ENCODE results near the gene CYTH1. TPM values are rescaled to one million over a fixed set of nuclear protein-coding genes. Genes with fewer than 3 reads are reported as not detected.

CYTH1 gene
- total and polyA plus RNA-seq, 8 donors: 18.3 to 34.4 (median 23.5) TPM

DNA sequence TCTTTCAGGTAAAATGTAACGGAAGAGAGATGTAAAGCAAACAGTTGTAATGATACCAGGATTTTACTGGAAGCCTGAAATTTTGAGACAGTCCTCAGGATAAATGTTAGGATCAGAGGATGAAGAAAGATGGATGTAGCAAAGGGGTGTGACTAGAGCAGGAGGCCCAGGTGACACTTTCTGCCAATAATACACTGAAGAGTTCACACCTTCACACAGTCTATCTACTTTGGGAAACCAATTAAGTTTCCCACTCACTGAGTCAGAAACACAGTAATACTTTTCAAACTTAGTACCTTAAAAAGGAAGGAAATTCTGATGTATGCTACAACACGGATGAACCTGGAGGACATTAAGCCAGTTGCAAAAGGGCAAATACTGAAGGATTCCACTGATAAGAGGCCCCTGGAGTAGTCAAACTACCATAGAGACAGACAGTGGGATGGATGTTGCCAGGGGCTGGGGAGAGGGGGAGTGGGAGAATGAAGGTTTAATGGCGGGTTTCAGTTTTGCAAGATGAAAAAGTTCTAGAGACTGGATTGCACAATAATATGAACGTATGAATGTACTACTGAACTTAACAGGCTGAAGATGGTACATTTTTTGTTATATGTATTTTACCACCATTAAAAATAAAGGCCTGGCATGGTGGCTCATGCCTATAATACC is 62.3 kb downstream of the CYTH1 start:
- TF ChIP-seq, protein P1, sequence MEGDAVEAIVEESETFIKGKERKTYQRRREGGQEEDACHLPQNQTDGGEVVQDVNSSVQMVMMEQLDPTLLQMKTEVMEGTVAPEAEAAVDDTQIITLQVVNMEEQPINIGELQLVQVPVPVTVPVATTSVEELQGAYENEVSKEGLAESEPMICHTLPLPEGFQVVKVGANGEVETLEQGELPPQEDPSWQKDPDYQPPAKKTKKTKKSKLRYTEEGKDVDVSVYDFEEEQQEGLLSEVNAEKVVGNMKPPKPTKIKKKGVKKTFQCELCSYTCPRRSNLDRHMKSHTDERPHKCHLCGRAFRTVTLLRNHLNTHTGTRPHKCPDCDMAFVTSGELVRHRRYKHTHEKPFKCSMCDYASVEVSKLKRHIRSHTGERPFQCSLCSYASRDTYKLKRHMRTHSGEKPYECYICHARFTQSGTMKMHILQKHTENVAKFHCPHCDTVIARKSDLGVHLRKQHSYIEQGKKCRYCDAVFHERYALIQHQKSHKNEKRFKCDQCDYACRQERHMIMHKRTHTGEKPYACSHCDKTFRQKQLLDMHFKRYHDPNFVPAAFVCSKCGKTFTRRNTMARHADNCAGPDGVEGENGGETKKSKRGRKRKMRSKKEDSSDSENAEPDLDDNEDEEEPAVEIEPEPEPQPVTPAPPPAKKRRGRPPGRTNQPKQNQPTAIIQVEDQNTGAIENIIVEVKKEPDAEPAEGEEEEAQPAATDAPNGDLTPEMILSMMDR (IDR thresholded peaks at IDR 0.05): no peak
- no peaks in the 10 kb centered on the region for H3K27me3 ChIP-seq
- ATAC-seq (no peak), DNase-seq (no peak), FAIRE-seq (no peak)
- no peaks in the 10 kb centered on the region for H3K9me3 ChIP-seq
- no peaks in the 10 kb centered on the region for H3K36me3 ChIP-seq
- H3K4me1 ChIP-seq: peaks cover 5 to 40% (median 18%) of the 10 kb centered on the region in 3 donors
- no peak overlapping the region for H3K4me3 ChIP-seq
- 68 to 73% methylated on average over 4 of the region's 4 CpGs for WGBS, 2 donors
- intact Hi-C loops (cut with DNase I): no loop called here
- H3K27ac ChIP-seq: no peak overlapping the region

DNA sequence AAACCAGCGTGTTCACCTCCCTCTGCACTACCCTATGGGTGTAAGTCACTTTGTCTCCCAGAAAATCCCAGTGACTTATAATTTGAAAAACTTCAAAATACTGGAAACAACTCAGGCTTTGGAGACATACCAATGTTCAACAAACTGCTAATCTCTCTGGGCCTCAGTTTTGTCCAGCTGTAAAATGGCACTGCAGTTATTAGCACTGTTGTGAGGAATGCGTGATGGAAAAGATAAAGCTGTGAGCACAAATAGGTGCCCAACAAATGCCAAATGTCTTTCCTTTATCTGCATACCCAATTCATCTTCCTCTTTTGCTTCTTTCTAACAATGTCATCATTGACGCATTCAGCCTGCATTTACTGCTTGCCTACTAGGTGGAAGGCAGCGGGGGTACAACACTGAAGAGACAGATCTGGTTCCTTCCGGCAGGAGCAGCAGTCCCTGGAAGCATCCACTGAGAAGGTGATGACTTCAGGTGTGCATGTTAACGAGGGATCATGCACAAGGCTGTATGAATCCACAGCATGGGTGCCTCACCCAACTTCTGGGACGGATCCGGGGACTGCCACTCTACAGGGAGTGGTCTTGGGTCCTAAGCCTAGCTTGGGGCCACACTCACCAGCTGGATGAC is 63.4 kb downstream of the CYTH1 start:
- WGBS, 2 donors: 76 to 79% methylated on average over 8 of the region's 8 CpGs
- Histone ChIP-seq H3K9me3 (no peaks in the 10 kb centered on the region), H3K4me1 (peaks cover 5 to 35% (median 17%) of the 10 kb centered on the region in 3 donors), H3K4me3 (no peak overlapping the region), H3K36me3 (no peaks in the 10 kb centered on the region), H3K27ac (peak overlapping the region in 1 of 4 donors; percentile 21), H3K27me3 (no peaks in the 10 kb centered on the region)
- intact Hi-C loops (cut with DNase I): no loop called here
- DNase-seq: no peak
- FAIRE-seq: no peak
- ATAC-seq: no peak
- TF ChIP-seq, protein P1 (IDR thresholded peaks at IDR 0.05): no peak

DNA sequence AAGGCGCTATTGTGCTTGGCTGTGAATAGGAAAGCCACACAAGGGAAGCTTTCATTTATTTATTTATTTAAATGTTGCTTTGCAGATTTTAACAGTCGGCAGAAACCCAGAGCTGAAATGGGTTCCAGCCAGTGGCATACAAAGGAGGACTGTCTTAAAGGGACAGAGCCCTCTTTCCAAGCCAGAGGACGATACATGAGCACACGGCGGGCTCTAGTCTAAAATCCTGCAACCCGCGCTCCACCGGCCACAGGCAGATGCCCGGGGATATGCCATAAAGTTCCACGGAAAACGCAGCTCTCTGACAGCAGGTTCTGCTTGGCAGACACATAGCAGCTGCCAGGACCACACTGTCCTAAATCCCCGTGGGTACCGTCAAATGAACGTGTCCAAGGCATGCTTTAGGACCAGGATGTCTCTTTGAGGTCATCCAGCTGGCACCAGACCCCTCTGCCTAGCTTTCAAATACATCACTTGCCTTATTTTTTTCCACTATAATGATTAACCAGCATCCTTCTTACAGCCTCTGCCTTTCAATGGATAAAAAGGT is 64.6 kb downstream of the CYTH1 start:
- Histone ChIP-seq H3K36me3 (no peaks in the 10 kb centered on the region), H3K4me3 (peak overlapping the region in 3 of 4 donors; percentile 20 to 48 (median 35)), H3K27me3 (no peaks in the 10 kb centered on the region), H3K4me1 (peaks cover 5 to 33% (median 17%) of the 10 kb centered on the region in 3 donors), H3K9me3 (no peaks in the 10 kb centered on the region), H3K27ac (peak overlapping the region in 3 of 4 donors; percentile 64 to 74 (median 72))
- ATAC-seq: peak; percentile 64 to 76 (median 70)
- intact Hi-C loops (cut with DNase I): no loop called here
- DNase-seq: peak in 3 of 6 donors; percentile 35 to 46 (median 45)
- WGBS, 2 donors: 3 to 9% methylated on average over 14 of the region's 14 CpGs
- TF ChIP-seq, protein P1 (IDR thresholded peaks at IDR 0.05): no peak
- FAIRE-seq: no peak

DNA sequence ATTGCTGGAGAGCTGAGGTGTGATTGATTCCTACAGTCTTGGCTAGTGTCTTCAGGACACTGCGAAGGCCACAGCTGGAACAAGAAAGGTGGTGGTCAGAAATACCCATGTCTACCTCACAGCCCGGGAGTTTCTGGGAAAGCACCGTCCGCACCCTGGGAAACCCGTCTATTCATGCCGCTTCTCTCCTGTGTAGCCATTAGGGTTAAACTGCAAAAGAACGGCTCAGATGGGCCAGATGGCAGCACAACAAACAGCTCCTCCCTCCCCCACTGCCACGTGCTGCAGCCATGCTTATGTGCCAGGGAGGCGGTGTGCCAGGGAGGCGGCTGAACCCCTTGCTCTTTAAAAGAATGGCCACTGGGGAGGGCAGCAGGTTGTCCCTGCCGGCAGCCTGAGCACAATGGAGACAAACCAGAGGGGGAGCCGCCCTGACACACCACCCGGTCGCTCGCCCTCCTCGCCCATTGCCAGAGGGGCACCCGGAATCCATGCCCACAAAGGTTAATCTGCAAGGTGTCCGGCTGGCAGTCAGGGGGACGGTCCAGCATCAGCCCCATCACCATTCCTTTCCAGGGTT is 65.2 kb downstream of the CYTH1 start:
- Histone ChIP-seq H3K4me3 (peak overlapping the region in 3 of 4 donors; percentile 20 to 48 (median 35)), H3K36me3 (no peaks in the 10 kb centered on the region), H3K27ac (peak overlapping the region in 3 of 4 donors; percentile 64 to 74 (median 72)), H3K9me3 (no peaks in the 10 kb centered on the region), H3K27me3 (no peaks in the 10 kb centered on the region), H3K4me1 (peaks cover 5 to 33% (median 17%) of the 10 kb centered on the region in 3 donors)
- WGBS, 2 donors: 2 to 5% methylated on average over 19 of the region's 19 CpGs
- DNase-seq (peak; percentile 77 to 93 (median 88)), ATAC-seq (peak; percentile 89 to 94 (median 92)), FAIRE-seq (no peak)
- TF ChIP-seq, protein P1 (IDR thresholded peaks at IDR 0.05): no peak
- intact Hi-C loops (cut with DNase I): no loop called here

All from pancreas (tissue), 10 donors.